NCI-H524 (cell line): ENCODE data around the gene PRSS1.

Source experiments
- DNase-seq, 2 experiments: peaks; one replicate each; lab custom pipeline; 2025; lab: John Stamatoyannopoulos, UW

Gene PRSS1

DNA sequence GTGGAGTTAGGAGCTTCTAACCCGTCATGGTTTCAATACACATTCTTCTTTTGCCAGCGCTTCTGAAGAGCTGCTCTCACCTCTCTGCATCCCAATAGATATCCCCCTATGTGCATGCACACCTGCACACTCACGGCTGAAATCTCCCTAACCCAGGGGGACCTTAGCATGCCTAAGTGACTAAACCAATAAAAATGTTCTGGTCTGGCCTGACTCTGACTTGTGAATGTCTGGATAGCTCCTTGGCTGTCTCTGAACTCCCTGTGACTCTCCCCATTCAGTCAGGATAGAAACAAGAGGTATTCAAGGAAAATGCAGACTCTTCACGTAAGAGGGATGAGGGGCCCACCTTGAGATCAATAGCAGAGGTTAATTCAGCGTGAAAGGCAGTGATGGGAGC lies 43.9 kb downstream of the PRSS1 start:
- DNase-seq = no peak

- DNase-seq = no peak
These were observed 46.1 kb downstream of the PRSS1 start for GRCh38 chr7:142795339-142795863.

- no peak for DNase-seq
These were observed 46.8 kb downstream of the PRSS1 start for GRCh38 chr7:142796001-142796500.

GRCh38 chr7:142796501-142797390 lies 47.5 kb downstream of the PRSS1 start:
- DNase-seq = no peak

- DNase-seq = no peak
These were observed 48.4 kb downstream of the PRSS1 start for GRCh38 chr7:142797391-142798377.

DNA sequence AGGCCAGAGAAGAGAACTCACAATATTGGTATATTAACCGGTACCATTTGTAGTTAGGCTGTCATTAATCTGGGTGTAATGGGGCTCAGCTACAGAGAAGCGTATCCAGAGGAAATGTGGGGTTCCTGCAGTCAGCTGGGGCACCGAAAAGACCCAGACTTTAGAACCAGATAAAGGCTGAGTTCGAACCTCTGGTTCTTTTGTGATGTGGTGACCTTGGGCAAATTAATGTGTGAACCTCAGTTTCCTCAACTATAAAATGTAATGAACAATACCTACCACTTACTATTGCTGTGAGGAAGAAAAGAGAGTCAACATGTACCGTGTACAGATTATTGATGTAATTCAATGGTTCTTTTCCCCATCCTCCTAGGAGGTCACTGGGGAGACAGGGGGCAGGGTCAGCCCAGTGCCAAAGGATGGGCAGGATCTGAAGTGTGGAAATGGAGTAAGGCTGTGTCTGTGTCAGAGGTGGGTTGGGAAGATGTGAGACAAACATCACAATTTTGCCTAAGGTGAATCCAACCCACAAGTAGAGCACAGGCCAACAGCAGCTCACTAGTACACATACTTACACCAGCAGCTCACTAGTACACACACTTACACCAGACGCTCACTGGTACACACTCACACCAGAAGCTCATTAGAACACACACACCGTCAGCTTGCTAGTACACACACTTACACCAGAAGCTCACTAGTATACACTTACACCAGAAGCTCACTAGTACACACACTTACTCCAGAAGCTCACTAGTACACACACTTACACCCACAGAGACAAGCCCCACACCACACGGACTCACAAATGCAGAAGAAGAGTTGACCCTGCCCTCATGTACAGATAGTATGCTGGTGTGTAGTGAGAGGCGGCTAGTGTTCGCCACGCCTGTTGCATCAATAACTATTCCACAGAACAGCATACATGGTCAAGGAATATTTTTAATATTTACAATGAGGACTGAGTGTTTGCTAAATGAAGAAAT lies 49.5 kb downstream of the PRSS1 start:
- no peak for DNase-seq

GRCh38 chr7:142799437-142799835 lies 50.2 kb downstream of the PRSS1 start:
- no peak for DNase-seq

DNA sequence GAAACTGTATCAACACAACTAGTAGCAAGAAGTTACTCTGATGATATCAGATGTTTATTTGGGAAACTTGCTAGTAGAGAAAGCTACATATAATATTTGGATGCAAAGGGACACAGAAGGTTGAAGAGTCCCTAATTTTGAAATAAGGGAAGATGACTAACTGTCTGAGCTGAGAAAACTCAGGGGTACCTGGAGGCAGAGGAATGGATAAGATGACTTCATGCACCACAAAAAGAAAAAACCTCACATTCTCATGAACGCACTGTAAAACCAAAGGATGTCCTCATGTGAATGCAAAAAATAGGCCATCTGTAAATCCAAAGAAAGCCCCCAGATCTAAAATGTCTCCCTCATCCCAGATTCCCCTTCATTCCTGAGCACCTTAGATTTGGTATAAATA lies 50.8 kb downstream of the PRSS1 start:
- no peak for DNase-seq

GRCh38 chr7:142800699-142801260 lies 51.5 kb downstream of the PRSS1 start:
- no peak for DNase-seq

GRCh38 chr7:142801601-142802295 lies 52.5 kb downstream of the PRSS1 start:
- no peak for DNase-seq

DNA sequence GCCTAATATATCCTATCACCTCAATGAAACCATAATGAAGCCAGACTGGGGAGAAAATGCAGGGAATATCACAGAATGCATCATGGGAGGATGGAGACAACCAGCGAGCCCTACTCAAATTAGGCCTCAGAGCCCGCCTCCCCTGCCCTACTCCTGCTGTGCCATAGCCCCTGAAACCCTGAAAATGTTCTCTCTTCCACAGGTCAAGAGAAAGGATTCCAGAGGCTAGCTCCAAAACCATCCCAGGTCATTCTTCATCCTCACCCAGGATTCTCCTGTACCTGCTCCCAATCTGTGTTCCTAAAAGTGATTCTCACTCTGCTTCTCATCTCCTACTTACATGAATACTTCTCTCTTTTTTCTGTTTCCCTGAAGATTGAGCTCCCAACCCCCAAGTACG lies 53.0 kb downstream of the PRSS1 start:
- no peak for DNase-seq
